Measurements from ENCODE around the gene PRPF8. TPM values are rescaled to one million over a fixed set of nuclear protein-coding genes. Genes with fewer than 3 reads are reported as not detected.

Gene PRPF8
- total and polyA plus RNA-seq, 2 of the 13 experiments (the other 11 are each of a cell fraction or from before 2014, with no cell fraction given), result 112 to 179 TPM

- TF ChIP-seq MNT (IDR thresholded peaks at IDR 0.05) (peak; percentile 93), ZNF589 (CRISPR knock-in tag; conservative IDR thresholded peaks at IDR 0.05) (no peak), MTF1 (CRISPR knock-in tag; IDR thresholded peaks at IDR 0.05) (no peak), GTF2F1 (IDR thresholded peaks at IDR 0.05; ENCODE audit: low read length) (no peak), ZFP1 (CRISPR knock-in tag; IDR thresholded peaks at IDR 0.05) (no peak), PCBP1 (IDR thresholded peaks at IDR 0.05; ENCODE audit: borderline replicate concordance, low read depth, low read length) (no peak), AHDC1 (CRISPR knock-in tag; IDR thresholded peaks at IDR 0.05; ENCODE audit: borderline replicate concordance) (no peak), ZNF841 (CRISPR knock-in tag; IDR thresholded peaks at IDR 0.05; ENCODE audit: borderline replicate concordance) (no peak), TCF12 (IDR thresholded peaks at IDR 0.05) (no peak), TCF12 (CRISPR knock-in tag; IDR thresholded peaks at IDR 0.05) (no peak), NR3C1 (CRISPR knock-in tag; IDR thresholded peaks at IDR 0.05) (no peak), ZNF558 (CRISPR knock-in tag; IDR thresholded peaks at IDR 0.05; ENCODE audit: borderline replicate concordance) (no peak), GPBP1L1 (CRISPR knock-in tag; IDR thresholded peaks at IDR 0.05) (no peak), NAIF1 (CRISPR knock-in tag; IDR thresholded peaks at IDR 0.05; ENCODE audit: borderline replicate concordance) (peak; percentile 40; the same call in 1 of the 2 replicates), HNF4A (CRISPR knock-in tag; IDR thresholded peaks at IDR 0.05) (no peak), ZNF782 (CRISPR knock-in tag; IDR thresholded peaks at IDR 0.05; ENCODE audit: borderline replicate concordance) (no peak), IRF9 (CRISPR knock-in tag; IDR thresholded peaks at IDR 0.05; ENCODE audit: borderline replicate concordance) (no peak; the same call in 1 of the 2 replicates)
- TF ChIP-seq, protein P1, sequence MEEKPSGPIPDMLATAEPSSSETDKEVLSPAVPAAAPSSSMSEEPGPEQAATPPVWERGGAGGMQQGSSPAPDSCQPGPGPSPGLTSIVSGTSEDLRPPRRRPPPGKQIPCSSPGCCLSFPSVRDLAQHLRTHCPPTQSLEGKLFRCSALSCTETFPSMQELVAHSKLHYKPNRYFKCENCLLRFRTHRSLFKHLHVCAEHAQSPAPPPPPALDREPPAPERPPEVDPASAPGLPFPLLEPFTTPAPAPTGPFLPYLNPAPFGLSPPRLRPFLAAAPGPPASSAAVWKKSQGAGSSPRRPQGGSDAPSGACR (CRISPR knock-in tag; IDR thresholded peaks at IDR 0.05), result no peak
Observed at GRCh38 chr17:1724351-1724868, 39.7 kb upstream of the PRPF8 start, which contains the start of gene WDR81 (continued).
